ENCODE measurements around the gene ATF2. TPM values are rescaled to one million over a fixed set of nuclear protein-coding genes. Genes with fewer than 3 reads are reported as not detected.

Gene ATF2
- total and polyA plus RNA-seq, 9 of the 15 experiments (the other 6 are each of a cell fraction or from before 2014, with no cell fraction given): 24.2 to 111 (median 45.9) TPM

DNA sequence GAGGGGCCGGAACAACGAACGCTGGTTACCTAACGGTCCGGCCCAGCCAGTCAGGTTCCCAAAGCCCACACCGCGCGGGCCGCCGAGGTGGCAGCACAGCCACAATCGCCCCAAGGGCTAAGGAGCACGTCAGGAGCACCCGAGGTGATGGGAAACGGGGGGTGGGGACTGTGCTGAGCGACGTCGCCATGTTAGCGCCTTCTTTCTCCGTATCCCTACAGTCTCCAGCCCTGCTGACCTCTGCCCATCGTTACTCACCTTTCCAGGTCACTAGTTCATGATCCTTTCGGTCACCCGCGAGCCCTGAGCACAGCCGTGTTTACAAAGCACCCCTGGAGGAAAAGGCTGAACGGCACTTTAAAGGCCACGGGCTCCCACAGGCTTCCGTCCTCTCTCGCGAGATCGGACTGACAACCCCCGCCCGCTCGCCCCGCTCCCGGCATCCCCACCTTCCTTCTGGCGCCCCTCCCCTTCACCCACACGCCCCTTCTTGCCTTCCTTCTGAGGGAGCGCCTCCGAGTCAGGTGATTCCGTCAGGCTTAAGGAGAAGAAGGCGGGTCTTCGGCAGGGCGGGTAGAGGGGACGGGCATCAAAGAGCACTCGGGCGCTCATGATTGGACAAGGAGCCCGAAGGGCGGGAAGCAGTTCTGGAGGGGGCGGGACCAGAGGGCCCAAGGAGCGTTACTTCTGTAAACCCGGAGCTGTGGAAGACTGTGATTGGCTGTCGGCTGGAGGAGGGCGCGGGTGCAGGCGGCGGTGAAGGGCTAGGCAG, at the start of gene ATF2 (continued):
- TF ChIP-seq, protein P1, sequence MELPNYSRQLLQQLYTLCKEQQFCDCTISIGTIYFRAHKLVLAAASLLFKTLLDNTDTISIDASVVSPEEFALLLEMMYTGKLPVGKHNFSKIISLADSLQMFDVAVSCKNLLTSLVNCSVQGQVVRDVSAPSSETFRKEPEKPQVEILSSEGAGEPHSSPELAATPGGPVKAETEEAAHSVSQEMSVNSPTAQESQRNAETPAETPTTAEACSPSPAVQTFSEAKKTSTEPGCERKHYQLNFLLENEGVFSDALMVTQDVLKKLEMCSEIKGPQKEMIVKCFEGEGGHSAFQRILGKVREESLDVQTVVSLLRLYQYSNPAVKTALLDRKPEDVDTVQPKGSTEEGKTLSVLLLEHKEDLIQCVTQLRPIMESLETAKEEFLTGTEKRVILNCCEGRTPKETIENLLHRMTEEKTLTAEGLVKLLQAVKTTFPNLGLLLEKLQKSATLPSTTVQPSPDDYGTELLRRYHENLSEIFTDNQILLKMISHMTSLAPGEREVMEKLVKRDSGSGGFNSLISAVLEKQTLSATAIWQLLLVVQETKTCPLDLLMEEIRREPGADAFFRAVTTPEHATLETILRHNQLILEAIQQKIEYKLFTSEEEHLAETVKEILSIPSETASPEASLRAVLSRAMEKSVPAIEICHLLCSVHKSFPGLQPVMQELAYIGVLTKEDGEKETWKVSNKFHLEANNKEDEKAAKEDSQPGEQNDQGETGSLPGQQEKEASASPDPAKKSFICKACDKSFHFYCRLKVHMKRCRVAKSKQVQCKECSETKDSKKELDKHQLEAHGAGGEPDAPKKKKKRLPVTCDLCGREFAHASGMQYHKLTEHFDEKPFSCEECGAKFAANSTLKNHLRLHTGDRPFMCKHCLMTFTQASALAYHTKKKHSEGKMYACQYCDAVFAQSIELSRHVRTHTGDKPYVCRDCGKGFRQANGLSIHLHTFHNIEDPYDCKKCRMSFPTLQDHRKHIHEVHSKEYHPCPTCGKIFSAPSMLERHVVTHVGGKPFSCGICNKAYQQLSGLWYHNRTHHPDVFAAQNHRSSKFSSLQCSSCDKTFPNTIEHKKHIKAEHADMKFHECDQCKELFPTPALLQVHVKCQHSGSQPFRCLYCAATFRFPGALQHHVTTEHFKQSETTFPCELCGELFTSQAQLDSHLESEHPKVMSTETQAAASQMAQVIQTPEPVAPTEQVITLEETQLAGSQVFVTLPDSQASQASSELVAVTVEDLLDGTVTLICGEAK (IDR thresholded peaks at IDR 0.05): peak; percentile 41; the same call in 1 of the 2 replicates
- TF ChIP-seq, protein P1 (CRISPR knock-in tag; IDR thresholded peaks at IDR 0.05): 0 out of 2 replicates have a peak, but pooled peaks have one; percentile 3
- TF ChIP-seq MCM7 (IDR thresholded peaks at IDR 0.05): no peak
- TF ChIP-seq CSDE1 (IDR thresholded peaks at IDR 0.05): no peak; a peak in 1 of 4 replicates
- no peak; the same call in 1 of the 2 replicates for TF ChIP-seq MEF2D (tag; conservative IDR thresholded peaks at IDR 0.05; ENCODE audit: low read depth)
- peak; percentile 97 for TF ChIP-seq EP400 (IDR thresholded peaks at IDR 0.05)
- peak; percentile 20 for TF ChIP-seq SMARCB1 (IDR thresholded peaks at IDR 0.05; ENCODE audit: insufficient read length, low read depth)
- TF ChIP-seq NR4A1 (CRISPR knock-in tag; IDR thresholded peaks at IDR 0.05): peak; percentile 27; the same call in 1 of the 2 replicates
- TF ChIP-seq NR4A1 (tag; IDR thresholded peaks at IDR 0.05): peak; percentile 33; the same call in 1 of the 2 replicates
- peak; percentile 75 for TF ChIP-seq ZBED1 (IDR thresholded peaks at IDR 0.05)
- TF ChIP-seq, protein P2, sequence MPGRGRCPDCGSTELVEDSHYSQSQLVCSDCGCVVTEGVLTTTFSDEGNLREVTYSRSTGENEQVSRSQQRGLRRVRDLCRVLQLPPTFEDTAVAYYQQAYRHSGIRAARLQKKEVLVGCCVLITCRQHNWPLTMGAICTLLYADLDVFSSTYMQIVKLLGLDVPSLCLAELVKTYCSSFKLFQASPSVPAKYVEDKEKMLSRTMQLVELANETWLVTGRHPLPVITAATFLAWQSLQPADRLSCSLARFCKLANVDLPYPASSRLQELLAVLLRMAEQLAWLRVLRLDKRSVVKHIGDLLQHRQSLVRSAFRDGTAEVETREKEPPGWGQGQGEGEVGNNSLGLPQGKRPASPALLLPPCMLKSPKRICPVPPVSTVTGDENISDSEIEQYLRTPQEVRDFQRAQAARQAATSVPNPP (IDR thresholded peaks at IDR 0.05; ENCODE audit: borderline replicate concordance, insufficient read depth, insufficient read length): no peak
- TF ChIP-seq, protein P3, sequence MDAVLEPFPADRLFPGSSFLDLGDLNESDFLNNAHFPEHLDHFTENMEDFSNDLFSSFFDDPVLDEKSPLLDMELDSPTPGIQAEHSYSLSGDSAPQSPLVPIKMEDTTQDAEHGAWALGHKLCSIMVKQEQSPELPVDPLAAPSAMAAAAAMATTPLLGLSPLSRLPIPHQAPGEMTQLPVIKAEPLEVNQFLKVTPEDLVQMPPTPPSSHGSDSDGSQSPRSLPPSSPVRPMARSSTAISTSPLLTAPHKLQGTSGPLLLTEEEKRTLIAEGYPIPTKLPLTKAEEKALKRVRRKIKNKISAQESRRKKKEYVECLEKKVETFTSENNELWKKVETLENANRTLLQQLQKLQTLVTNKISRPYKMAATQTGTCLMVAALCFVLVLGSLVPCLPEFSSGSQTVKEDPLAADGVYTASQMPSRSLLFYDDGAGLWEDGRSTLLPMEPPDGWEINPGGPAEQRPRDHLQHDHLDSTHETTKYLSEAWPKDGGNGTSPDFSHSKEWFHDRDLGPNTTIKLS (IDR thresholded peaks at IDR 0.05; ENCODE audit: borderline replicate concordance, low read depth): peak; percentile 91
- peak; percentile 13; the same call in 1 of the 2 replicates for TF ChIP-seq LEF1 (IDR thresholded peaks at IDR 0.05)
- no peak for TF ChIP-seq RBM39 (optimal IDR thresholded peaks at IDR 0.05; ENCODE audit: low read depth, low read length)
- 0 out of 4 replicates have a peak, but pooled peaks of 1 of the 2 experiments have one; percentile 20 for TF ChIP-seq RCOR1 (IDR thresholded peaks at IDR 0.05; ENCODE audit: borderline replicate concordance in 1 of 2, low read depth in 2 of 2, low read length in 2 of 2)
